HG03139 (cell line): Measurements from ENCODE around the gene SLC26A4.
A peak's percentile ranks its signal among the peaks of the same experiment; 100 is the strongest.

Source experiments
- ATAC-seq: cut with Tn5 transposase; IDR thresholded peaks from one replicate; pipeline ENCODE4 v1.9.1; 2021; ENCODE audit not compliant: unreplicated experiment

Gene SLC26A4

GRCh38 chr7:107693396-107693795, 32.8 kb downstream of the SLC26A4 start:
- ATAC-seq: no peak

- ATAC-seq: no peak
These were observed 33.8 kb downstream of the SLC26A4 start for GRCh38 chr7:107694386-107694785.

- no peak for ATAC-seq
These were observed 35.8 kb downstream of the SLC26A4 start for GRCh38 chr7:107696330-107696946.

- no peak for ATAC-seq
These were observed 36.9 kb downstream of the SLC26A4 start for GRCh38 chr7:107697321-107698049.

- no peak for ATAC-seq
These were observed 39.9 kb downstream of the SLC26A4 start for GRCh38 chr7:107700570-107700969.

- ATAC-seq: no peak
These were observed 40.6 kb downstream of the SLC26A4 start for GRCh38 chr7:107701191-107701590.

- no peak for ATAC-seq
These were observed 42.6 kb downstream of the SLC26A4 start for GRCh38 chr7:107703219-107703618.

GRCh38 chr7:107703872-107704271, 43.2 kb downstream of the SLC26A4 start:
- no peak for ATAC-seq

GRCh38 chr7:107708956-107709355, 48.3 kb downstream of the SLC26A4 start:
- no peak for ATAC-seq

- no peak for ATAC-seq
These were observed 50.7 kb downstream of the SLC26A4 start for GRCh38 chr7:107711301-107711700.

- ATAC-seq: no peak
These were observed 51.4 kb downstream of the SLC26A4 start for GRCh38 chr7:107712025-107712424.

GRCh38 chr7:107712896-107713295, 52.3 kb downstream of the SLC26A4 start:
- ATAC-seq: no peak

GRCh38 chr7:107715531-107715930, 54.9 kb downstream of the SLC26A4 start:
- no peak for ATAC-seq

- no peak for ATAC-seq
These were observed 58.0 kb downstream of the SLC26A4 start for GRCh38 chr7:107718456-107719193.

- no peak for ATAC-seq
These were observed 60.7 kb downstream of the SLC26A4 start for GRCh38 chr7:107721286-107721685.

- no peak for ATAC-seq
These were observed 62.6 kb downstream of the SLC26A4 start for GRCh38 chr7:107723255-107723654.

- no peak for ATAC-seq
These were observed 64.6 kb downstream of the SLC26A4 start for GRCh38 chr7:107725138-107725740.

- no peak for ATAC-seq
These were observed 65.9 kb downstream of the SLC26A4 start for GRCh38 chr7:107726356-107727130.

GRCh38 chr7:107728276-107728675, 67.6 kb downstream of the SLC26A4 start:
- no peak for ATAC-seq

GRCh38 chr7:107742678-107743566, 82.3 kb downstream of the SLC26A4 start:
- ATAC-seq: peak; percentile 25
